ENCODE data around the gene NLRC3.
A peak's percentile ranks its signal among the peaks of the same experiment; 100 is the strongest.
"Not testable (repeated sequence)": the region's sequence is repeated elsewhere in the genome, so short reads cannot be mapped to it uniquely, and the experiment has no call there.

Gene NLRC3

DNA sequence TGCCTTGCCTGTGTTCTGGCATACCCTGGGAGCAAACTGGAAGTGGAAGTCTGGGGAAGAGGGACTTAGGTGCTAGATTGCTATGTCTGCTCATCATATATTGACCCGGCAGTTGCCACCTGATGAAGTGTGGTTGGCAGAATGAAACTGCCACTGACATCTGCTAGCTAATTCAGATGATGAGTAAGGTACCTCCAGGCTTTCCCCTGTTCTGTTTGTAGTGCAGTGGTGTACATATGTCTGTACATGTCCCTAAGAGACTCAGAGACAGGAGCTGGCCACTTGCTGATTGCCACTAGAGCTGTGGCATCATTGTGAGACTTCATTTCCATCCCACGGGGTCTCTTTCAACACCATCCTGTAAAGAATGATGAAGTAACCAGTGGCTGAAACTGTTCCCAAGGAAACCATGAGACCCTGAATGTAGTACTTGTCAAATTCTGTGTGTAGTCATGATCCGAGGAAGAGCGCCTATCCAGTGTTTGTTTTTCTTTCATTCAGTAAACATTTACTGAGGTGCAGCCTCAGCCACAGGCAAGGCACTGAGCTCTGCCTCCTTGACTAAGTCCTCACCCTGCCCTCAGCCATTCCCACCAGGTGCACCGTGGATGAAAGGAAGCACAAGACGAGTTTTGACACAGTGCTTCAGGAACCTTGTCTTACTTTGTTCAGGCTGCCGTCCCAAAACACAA, 63.2 kb downstream of the NLRC3 start:
- DNase-seq (ENCODE audit: low read depth): peak; percentile 35

DNA sequence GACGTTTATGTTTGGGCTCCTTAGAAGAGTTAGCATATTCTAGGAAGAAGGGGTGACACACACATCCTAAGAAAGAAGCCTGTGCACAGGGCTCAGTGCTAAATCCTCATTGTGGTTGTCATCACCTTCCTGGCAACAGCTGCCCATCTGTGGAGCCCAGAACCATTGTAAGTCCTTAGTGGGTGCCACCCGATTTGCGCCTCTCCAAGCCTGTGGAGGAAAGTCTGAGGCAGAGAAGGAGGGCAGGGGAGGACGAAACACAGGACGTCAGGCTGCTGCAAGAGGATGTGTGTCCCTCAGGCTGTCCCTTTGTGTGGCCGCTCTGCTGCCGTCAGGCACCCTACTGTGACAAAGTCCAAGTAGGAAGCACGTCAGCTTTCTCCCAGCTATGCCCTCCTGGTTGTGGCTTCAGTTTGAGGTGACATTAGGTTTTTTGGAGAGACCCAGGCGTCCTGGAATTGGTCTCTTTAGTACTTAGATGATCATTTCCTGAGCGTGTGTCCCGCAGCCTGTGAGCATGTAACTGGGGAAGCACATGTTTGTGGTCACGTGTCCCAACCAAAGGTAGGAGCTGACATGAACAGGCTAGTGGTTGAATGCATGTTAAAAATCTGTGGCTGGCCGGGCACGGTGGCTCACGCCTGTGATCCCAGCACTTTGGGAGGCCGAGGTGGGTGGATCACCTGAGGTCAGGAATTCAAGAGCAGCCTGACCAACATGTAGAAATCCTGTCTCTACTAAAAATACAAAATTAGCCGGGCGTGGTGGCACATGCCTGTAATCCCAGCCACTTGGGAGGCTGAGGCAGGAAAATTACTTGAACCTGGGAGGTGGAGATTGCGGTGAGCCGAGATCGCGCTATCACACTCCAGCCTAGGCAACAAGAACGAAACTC, 65.7 kb downstream of the NLRC3 start:
- no peak for DNase-seq (ENCODE audit: low read depth)

DNA sequence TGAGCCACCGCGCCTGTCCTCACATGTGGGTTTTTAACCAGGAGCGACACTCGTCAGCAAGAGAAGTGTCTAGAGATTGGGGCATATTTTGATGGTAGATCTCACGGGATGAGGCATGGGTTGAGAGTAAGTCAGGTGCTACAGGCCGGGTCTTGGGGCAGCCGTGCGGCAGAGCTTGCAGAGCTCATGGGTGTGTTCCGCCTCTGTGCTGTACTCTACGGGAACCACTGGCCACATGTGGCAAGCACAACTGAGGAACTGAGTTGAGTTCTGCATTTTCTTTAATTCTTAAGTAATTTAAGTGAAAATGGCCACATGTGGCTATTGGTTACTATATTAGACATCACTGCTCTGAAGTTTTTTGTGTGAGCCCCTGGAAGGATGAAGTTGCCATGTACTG, 66.8 kb downstream of the NLRC3 start:
- DNase-seq (ENCODE audit: low read depth): no peak

DNA sequence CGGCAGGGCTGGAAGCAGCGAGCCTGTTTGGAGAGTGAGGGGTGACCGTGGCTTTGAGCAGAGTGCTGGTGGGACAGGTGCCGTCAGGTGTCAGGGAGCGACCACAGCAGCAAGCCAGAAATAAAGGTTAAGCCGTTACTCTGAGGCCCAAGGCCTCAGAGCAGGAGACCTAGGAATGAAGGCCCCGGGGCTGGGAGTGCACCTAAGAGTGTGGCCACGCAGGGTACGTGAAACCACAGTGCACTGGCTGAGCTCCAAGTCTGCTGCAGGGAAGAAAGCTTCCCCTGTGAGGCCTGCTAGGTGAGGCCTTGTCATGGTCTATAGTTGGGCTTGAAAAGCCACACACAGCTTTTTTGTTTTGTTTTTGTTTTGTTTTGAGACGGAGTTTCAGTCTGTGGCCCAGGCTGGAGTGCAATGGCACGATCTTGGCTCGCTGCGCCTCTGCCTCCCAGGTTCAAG, 67.7 kb downstream of the NLRC3 start:
- peak; percentile 50 for DNase-seq (ENCODE audit: low read depth)

DNA sequence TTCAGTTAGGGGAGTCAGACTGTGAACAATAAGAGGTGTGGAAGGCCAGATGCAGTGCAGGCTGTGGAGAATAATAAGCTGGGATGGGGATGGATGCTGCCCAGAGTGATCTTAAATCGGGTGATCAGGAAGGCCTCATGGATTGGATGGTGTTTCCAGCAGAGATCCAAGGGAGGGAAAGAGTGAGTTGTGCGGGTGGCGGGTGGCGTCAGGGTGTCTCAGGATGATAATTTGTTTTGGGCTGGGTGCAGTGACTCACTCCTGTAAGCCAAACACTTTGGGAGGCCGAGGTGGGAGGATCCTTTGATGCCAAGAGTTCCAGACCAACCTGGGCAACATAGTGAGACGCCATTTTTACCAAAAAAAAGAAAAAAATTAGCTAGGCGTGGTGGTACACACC, 68.5 kb downstream of the NLRC3 start:
- no peak for DNase-seq (ENCODE audit: low read depth)

DNA sequence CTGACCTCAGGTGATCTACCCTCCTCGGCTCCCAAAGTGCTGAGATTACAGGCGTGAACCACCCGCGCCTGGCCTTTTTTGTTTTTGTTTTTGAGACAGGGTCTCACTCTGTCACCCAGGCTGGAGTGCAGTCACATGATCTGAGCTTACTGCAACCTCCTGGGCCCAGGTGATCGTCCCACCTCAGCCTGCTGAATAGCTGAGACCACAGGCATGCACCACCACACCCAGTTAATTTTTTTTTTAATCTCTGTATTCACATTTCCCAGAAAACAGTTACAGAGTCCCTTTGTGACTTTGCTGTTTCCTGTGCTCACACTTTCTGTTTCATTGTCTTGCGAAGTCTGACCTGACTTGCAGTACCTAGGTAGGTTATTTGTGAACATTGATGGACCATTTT, 73.7 kb downstream of the NLRC3 start:
- DNase-seq (ENCODE audit: low read depth): no peak

DNA sequence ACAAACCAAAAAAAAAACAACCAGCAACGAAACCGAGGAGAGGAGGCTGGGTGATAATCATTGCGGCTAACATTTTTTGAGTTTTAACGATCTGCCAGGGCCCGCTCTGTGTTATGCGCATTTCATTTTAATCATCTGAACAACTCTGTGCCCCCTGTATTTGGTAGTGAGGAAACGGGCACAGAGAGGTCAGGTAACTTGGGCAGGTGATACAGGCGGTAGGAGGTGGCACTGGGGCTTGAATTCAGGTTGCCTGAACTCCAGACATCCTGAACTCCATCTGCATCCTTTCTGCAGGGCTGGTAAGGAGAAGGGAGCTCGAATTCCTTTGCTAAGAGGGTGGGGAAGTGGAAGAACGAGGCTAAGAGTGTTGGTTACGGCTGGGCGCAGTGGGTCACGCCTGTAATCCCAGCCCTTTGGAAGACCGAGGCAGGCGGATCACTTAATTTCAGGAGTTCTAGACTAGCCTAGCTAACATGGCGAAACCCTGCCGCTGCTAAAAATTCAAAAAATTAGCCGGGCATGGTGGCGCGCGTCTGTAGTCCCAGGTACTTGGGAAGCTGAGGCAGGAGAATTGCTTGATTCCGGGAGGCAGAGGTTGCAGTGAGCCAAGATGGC, 75.3 kb downstream of the NLRC3 start:
- no peak for DNase-seq (ENCODE audit: low read depth)

DNA sequence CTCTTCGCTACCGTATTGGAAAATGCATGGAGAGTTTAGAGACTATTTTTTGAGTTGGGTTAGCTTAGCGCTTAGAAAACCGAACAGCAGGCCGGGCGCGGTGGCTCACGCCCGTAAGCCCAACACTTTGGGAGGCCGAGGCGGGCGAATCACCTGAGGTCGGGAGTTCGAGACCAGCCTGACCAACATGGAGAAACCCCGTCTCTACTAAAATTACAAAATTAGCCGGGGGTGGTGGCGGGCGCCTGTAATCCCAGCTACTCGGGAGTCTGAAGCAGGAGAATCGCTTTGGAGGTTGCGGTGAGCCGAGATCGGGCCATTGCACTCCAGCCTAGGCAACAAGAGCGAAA, 75.8 kb downstream of the NLRC3 start:
- not testable (repeated sequence) for DNase-seq (ENCODE audit: low read depth)

DNA sequence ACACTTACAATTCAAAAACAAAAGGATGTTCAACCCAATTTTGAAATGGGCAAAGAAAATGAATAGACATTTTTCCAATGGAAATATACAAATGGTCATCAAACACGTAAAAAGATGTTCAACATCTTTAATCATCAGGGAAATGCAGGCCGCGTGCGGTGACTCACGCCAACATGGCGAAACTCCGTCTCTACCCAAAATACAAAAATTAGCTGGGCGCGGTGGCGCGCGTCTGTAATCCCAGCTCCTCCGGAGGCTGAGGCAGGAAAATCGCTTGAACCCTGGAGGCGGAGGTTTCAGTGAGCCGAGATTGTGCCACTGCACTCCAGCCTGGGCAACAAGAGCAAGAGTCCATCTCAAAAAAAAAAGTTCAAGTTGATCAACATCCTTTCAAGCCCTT, 78.2 kb downstream of the NLRC3 start:
- DNase-seq (ENCODE audit: low read depth): no peak

DNA sequence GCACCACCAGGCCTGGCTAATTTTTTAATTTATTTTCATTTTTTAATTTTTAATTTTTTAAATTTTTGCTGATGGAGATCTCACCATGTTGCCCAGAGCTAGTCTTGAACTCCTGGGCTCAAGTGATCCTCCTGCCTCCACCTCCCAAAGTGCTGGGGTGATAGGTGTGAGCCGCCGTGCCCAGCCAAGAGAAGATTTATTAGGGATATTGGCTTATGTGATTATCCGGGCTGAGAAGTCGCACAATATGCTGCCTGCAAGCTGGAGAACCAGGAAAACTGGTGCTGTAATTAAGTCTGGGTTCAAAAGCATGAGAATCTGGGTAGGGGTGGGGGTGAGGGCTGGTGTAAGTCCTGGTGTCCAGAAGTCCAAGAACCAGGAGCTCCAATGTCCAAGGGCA, 79.4 kb downstream of the NLRC3 start:
- DNase-seq (ENCODE audit: low read depth): no peak

DNA sequence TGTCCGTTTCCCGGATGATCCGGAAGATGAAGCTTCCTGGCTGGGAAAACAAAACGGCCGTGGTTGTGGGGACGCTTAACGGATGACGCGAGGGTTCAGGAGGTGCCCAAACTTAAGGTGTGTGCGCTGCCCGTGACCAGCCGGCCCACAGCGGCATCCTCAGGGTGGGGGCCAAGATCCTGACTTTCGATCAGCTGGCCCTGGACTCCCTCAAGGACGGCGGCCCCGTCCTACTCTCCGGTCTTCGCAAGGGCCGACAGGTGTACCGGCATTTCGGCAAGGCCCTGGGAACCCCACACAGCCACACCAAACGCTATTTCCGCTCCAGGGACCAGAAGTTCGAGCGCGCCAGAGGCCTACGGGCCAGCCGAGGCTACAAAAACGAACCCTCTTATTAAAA, 80.8 kb downstream of the NLRC3 start:
- no peak for DNase-seq (ENCODE audit: low read depth)

DNA sequence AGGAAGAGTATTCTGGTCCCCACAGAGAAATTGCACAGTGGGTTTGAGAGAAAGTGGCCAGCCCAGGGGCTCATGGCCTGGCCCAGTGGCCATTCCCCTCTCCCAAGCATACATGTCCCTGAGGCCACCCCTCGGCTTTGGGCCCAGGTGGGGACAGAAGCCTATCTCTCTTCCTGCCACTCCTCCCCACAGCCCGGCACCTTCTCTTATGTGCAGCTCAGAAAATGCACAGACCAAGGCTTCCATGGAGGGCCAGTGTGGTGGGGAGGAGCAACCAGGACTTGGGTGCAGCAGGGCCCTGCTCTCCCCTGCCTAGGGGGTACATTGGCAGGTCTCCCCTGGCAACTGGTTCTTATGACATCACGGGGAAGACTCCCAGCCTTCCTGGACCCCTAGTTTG, 82.0 kb downstream of the NLRC3 start, which contains the start of gene C16orf90:
TSS of gene C16orf90 (minus strand) at position 314 of the 400 bp plus-strand sequence. CDS start at position 246, 68 bp downstream.
- DNase-seq (ENCODE audit: low read depth): no peak

DNA sequence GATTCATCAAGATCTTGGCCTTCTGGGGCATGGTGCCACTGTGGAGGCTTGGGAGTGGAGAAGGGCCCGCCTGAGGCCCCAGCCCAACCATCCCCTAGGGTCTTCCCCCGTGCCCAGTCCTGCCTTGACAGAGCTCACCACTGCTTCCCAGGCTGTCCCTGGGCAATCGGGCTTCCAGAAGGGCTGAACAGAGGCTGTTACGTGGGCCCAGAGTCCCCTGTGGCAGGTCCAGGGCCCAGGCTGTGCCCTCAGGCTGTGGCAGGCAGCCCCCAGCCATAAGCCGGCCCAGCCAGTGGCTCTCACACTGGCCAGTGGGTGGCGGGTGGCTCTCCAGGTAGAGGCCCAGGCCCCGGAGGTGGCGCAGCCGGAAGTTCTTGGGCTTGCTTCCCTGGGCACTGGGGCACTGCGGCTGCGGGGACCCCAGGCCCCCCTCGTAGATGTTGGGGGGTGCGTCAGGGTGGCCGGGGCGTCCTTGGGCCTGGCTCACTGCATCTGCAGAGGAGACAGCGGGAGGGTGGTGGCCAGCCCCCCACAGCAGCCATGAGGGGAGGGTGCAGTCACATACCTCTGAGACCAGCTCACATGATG, 82.7 kb downstream of the NLRC3 start:
- no peak for DNase-seq (ENCODE audit: low read depth)

DNA sequence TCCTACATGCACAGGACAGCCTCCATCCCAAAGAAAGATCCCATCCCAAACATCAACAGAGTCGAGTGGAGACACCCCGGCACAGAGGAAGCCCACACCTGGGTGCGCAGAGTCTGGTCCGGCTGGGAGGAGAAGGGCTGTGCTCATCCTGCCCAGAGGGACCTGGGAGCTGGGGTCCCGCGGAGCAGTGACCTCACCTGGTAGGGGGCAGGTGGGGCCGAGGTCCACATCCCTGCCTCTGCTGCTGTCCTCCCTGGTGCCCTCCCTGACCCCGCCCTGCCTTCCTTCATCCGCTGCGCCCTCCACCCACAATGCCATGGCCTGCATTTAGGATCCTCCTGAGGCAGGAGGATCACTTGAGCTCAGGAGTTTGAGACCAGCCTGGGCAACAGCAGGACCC, 84.8 kb downstream of the NLRC3 start:
- DNase-seq (ENCODE audit: low read depth): no peak

DNA sequence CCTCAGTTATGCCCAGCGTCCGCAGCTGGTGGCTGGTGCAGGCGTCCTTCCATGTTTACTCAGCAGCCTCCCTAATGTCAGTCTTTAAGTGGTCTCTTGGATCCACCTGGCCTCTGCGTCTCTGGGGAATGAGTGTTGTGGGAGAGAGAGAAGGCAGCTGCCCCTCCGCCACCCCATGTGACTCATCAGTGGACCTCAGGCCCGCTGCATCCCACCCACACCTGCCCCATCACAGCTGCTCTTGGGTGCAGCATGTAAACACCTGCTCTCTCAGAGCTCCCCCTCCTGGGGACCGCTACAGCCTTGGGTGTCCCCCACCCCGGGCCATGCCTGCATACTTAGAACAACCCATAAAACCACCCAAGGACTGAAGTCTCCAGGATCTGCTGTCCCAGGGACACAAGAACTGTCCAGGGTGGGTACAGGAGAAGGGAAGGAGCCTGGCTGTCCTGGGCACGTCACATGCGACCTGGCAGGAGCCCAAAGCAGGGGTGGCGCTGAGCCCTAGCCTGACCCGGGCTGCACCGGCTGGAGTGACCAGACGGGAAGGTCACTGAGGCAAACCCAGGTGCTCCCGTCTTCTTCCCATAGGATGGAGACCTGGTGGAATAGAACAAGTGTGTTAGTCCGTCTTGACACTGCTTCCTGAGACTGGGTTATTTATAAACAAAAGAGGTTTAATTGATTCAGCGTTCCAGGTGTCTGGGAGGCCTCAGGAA, 86.1 kb downstream of the NLRC3 start:
- DNase-seq (ENCODE audit: low read depth): no peak

Measured in iris pigment epithelial cell (primary cell).